Gastrocnemius medialis (tissue), 4 donors: ENCODE results near the gene FGF19.

ENCODE experiments used
- POLR2A ChIP-seq, 2 donors: fragments of 450-650 bp; IDR thresholded peaks; one replicate each; pipeline ENCODE4 v1.6.1; 2017; ENCODE audit warnings: antibody characterized with exemption in 2 of 2, mild to moderate bottlenecking in 2 of 2, moderate library complexity in 2 of 2
- TF ChIP-seq, protein P1 (sequence below), 5 experiments: fragments of 450-650 bp in 3 of 5; fragments of 200-600 bp in 2 of 5; sonication (generic) in 2 of 5; IDR thresholded peaks in 4 of 5; conservative IDR thresholded peaks in 1 of 5; 1 replicate in 4 of 5; 2 replicates in 1 of 5; pipeline ENCODE4 v1.5.1; 2016 to 2019; ENCODE audit warnings: antibody characterized with exemption in 5 of 5, mild to moderate bottlenecking in 3 of 5, moderate library complexity in 3 of 5

DNA sequence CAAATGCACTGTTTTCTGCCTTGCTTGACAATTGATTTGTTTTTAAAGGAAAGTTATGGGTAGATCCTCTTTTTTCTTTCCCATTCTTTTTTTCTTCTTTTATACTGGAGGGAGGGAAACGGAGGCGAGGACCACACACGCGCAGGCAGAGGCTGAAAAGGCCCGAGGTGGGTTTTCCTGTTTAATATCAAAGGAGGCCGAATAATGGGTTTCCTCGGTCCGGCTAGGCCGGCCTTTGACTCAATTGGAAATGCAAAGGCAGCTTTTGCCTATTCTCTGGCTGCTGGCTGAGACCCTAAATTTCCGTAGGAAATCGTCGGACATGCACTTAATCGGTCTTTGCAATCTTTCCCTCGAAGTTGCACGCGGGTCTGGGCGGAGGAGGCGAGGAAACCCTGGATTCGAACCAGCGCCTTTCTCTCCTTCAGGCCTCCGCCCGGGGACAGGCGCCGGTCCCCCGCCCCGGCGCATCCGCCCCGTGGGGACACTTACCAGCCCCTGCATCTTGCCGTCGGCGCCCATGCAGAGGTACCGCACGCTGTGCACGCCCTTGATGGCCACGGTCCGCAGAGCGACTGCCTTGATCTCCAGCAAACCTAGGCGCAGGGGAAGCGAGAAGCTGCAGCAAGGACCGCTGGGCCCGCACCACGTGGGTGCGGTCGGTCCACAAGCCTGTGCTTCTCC, 911 bp downstream of the FGF19 start:
- TF ChIP-seq, protein P1, sequence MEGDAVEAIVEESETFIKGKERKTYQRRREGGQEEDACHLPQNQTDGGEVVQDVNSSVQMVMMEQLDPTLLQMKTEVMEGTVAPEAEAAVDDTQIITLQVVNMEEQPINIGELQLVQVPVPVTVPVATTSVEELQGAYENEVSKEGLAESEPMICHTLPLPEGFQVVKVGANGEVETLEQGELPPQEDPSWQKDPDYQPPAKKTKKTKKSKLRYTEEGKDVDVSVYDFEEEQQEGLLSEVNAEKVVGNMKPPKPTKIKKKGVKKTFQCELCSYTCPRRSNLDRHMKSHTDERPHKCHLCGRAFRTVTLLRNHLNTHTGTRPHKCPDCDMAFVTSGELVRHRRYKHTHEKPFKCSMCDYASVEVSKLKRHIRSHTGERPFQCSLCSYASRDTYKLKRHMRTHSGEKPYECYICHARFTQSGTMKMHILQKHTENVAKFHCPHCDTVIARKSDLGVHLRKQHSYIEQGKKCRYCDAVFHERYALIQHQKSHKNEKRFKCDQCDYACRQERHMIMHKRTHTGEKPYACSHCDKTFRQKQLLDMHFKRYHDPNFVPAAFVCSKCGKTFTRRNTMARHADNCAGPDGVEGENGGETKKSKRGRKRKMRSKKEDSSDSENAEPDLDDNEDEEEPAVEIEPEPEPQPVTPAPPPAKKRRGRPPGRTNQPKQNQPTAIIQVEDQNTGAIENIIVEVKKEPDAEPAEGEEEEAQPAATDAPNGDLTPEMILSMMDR (IDR thresholded peaks at IDR 0.05 in 4 of 5, conservative IDR thresholded peaks at IDR 0.05 in 1 of 5) = no peak
- no peak for TF ChIP-seq POLR2A (IDR thresholded peaks at IDR 0.05)
